NCI-H69 (cell line): ENCODE measurements around the gene PTK7.

Experiments used
- DNase-seq: peaks from one replicate; lab custom pipeline; 2025; lab: John Stamatoyannopoulos, UW

The PTK7 gene

GRCh38 chr6:43146261-43146660 lies 70.1 kb downstream of the PTK7 start:
- DNase-seq: no peak

GRCh38 chr6:43146709-43147688 lies 70.9 kb downstream of the PTK7 start:
- DNase-seq: no peak

- DNase-seq: no peak
Measured at GRCh38 chr6:43147691-43148477, 71.8 kb downstream of the PTK7 start.

GRCh38 chr6:43149265-43149664 lies 73.2 kb downstream of the PTK7 start:
- DNase-seq: no peak

GRCh38 chr6:43150051-43150751 lies 74.1 kb downstream of the PTK7 start:
- peak; percentile 18 for DNase-seq

GRCh38 chr6:43159599-43159998 lies 83.5 kb downstream of the PTK7 start:
- peak; percentile 36 for DNase-seq

- DNase-seq: no peak
Measured at GRCh38 chr6:43163899-43164298, 87.8 kb downstream of the PTK7 start.

GRCh38 chr6:43170417-43170930 lies 94.4 kb downstream of the PTK7 start:
- DNase-seq: peak; percentile 93

- peak; percentile 100 for DNase-seq
Measured at GRCh38 chr6:43170931-43171706, 95.0 kb downstream of the PTK7 start, which contains the start of gene SRF. TSS of gene SRF (plus strand) at chr6:43171269. CDS start at chr6:43171657, 388 bp downstream.

GRCh38 chr6:43171707-43172103 lies 95.6 kb downstream of the PTK7 start:
- DNase-seq: peak; percentile 65

GRCh38 chr6:43172104-43173007 lies 96.2 kb downstream of the PTK7 start:
- DNase-seq: peak; percentile 78

- DNase-seq: no peak
Measured at GRCh38 chr6:43173591-43174262, 97.6 kb downstream of the PTK7 start.

GRCh38 chr6:43174263-43175112 lies 98.4 kb downstream of the PTK7 start:
- peak; percentile 99 for DNase-seq

- no peak for DNase-seq
Measured at GRCh38 chr6:43175676-43176422, 99.7 kb downstream of the PTK7 start.

GRCh38 chr6:43176423-43176786 lies 100.3 kb downstream of the PTK7 start:
- DNase-seq: no peak

- DNase-seq: no peak
Measured at GRCh38 chr6:43178150-43178549, 102.0 kb downstream of the PTK7 start.

GRCh38 chr6:43178951-43179830 lies 103.1 kb downstream of the PTK7 start:
- DNase-seq: no peak
